NK-92 (cell line): Measurements from ENCODE around the gene HADHA.

Experiments
- DNase-seq: peaks from one replicate; lab custom pipeline; 2025; ENCODE audit not compliant: unreplicated experiment; lab: John Stamatoyannopoulos, UW

Gene HADHA

DNA sequence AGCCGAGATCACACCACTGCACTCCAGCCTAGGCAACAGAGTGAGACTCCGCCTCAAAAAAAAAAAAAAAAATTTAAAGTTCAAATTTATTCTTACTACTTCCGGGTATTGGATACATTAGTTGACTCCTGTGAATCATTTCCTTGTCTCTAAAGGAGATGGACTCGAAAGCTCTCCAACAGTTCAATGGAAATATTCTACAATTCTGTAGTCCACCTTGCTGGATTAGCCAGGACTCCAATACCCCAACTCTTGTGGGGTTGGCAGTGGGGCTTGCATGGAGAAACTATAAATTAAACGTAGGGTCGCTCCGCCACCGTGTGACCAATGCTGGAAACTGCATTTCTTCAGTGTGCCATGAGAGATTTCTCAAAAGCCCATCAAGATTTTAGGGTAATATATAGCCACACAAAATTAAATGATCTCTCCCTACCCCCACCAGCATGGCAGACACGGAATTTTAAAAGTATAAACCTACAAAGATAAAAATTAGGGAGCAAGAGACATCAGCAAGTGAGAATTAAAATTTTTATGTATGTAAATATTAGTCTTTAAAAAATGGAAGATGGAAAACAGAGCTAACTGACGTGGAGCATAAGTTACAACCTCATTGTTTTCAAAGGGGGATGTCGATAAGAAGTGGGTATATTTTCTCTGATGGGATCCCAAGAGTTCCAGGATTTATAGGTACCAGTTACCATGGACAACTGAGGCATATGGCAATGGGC, 99.3 kb downstream of the HADHA start:
- no peak for DNase-seq

DNA sequence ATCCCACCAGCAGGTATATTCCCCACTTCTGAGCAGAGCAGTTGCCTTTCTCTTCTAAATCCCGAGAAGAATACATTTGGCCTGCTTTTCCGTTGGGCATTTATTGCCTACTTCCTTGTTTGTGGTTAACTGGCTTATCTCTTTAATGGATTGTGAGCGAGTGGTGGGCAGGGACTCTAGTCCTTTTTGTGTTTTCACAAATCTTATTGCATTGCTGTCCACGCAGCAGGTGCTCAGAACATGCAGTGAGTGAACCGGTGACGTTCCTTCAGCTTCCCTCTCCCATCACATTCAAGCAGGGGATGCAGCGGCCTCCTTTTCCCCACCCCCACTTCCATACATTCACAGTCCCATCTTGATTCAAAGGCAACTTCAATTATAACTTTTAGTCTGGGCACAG, 100.4 kb downstream of the HADHA start:
- DNase-seq, result no peak

DNA sequence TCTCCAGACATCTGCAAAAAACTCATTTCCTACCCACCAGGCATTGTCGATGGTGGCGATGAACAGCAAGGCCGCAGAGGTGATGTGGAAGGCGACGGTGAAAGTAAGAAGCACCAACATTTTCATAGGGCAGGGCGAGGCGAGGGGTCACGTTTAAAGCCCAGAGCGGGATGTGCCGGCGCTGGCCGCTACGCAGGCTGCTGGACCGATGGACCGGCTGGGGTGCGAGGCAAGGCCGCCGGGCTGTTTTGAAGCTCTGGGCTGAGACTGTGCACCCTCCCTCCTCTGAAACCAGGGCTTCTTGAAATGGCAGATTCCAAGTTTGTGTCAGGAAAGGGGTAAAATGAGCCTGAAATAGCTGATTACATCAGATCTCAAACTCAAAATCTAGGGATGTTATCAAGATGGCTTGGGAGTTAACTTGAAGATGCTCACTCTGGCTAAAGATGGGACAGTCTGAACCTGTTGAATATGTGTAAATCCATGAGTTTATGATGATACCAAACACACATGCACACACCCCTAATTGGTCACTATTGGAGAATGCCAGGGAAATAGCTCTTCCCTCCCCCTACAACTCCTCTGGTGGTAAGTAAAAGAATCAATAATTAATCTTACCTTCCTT, 103.2 kb downstream of the HADHA start:
- no peak for DNase-seq
